GM18868 (cell line): ENCODE results near the gene KRTAP26-1.

Source experiments
- ATAC-seq: cut with Tn5 transposase; IDR thresholded peaks from one replicate; pipeline ENCODE4 v1.9.1; 2021; ENCODE audit warnings: mild to moderate bottlenecking, moderate library complexity; ENCODE audit not compliant: unreplicated experiment

KRTAP26-1 gene

GRCh38 chr21:30320215-30320614 is at the start of gene KRTAP26-1:
TSS of gene KRTAP26-1 (minus strand) at chr21:30320315. CDS start at chr21:30320035, 280 bp downstream.
- ATAC-seq, result no peak

- no peak for ATAC-seq
These were observed 35.8 kb upstream of the KRTAP26-1 start for GRCh38 chr21:30355906-30356305.

GRCh38 chr21:30354308-30355005 is 34.3 kb upstream of the KRTAP26-1 start:
- ATAC-seq, result no peak

GRCh38 chr21:30351534-30351933 is 31.4 kb upstream of the KRTAP26-1 start:
- ATAC-seq, result no peak

- no peak for ATAC-seq
These were observed 29.5 kb upstream of the KRTAP26-1 start for GRCh38 chr21:30349572-30349971.

- ATAC-seq, result no peak
These were observed 28.4 kb upstream of the KRTAP26-1 start, which contains the start of gene KRTAP23-1 for GRCh38 chr21:30348506-30348905. TSS of gene KRTAP23-1 (minus strand) at chr21:30348606. CDS start at chr21:30348606, 0 bp downstream.

- no peak for ATAC-seq
These were observed 24.9 kb upstream of the KRTAP26-1 start for GRCh38 chr21:30345014-30345413.

GRCh38 chr21:30340714-30341573 is 20.8 kb upstream of the KRTAP26-1 start:
- ATAC-seq, result no peak

GRCh38 chr21:30338717-30339116 is 18.6 kb upstream of the KRTAP26-1 start:
- ATAC-seq, result no peak

- no peak for ATAC-seq
These were observed 17.7 kb upstream of the KRTAP26-1 start for GRCh38 chr21:30337772-30338171.

GRCh38 chr21:30337276-30337744 is 17.2 kb upstream of the KRTAP26-1 start, which contains the start of gene KRTAP27-1:
TSS of gene KRTAP27-1 (minus strand) at chr21:30337694. CDS start at chr21:30337668, 26 bp downstream.
- ATAC-seq, result no peak

- ATAC-seq, result no peak
These were observed 16.5 kb upstream of the KRTAP26-1 start for GRCh38 chr21:30336596-30336995.

- ATAC-seq, result no peak
These were observed 13.6 kb upstream of the KRTAP26-1 start for GRCh38 chr21:30333736-30334135.

- no peak for ATAC-seq
These were observed 12.6 kb upstream of the KRTAP26-1 start for GRCh38 chr21:30332681-30333080.

GRCh38 chr21:30329203-30329875 is 9.2 kb upstream of the KRTAP26-1 start:
- ATAC-seq, result no peak

GRCh38 chr21:30326390-30326789 is 6.3 kb upstream of the KRTAP26-1 start:
- ATAC-seq, result no peak

GRCh38 chr21:30315701-30316100 is 4.4 kb downstream of the KRTAP26-1 start:
- ATAC-seq, result no peak

- ATAC-seq, result no peak
These were observed 13.2 kb downstream of the KRTAP26-1 start for GRCh38 chr21:30306884-30307283.

GRCh38 chr21:30305136-30305535 is 15.0 kb downstream of the KRTAP26-1 start:
- no peak for ATAC-seq

GRCh38 chr21:30289215-30289614 is 30.9 kb downstream of the KRTAP26-1 start, which contains the start of gene KRTAP25-1:
TSS of gene KRTAP25-1 (minus strand) at chr21:30289514. CDS start at chr21:30289490, 24 bp downstream.
- ATAC-seq, result no peak

GRCh38 chr21:30282850-30283249 is 37.3 kb downstream of the KRTAP26-1 start, which contains the start of gene KRTAP24-1:
TSS of gene KRTAP24-1 (minus strand) at chr21:30282950. CDS start at chr21:30282932, 18 bp downstream.
- ATAC-seq, result no peak
